ENCODE results near the gene CALML3. TPM values are rescaled to one million over a fixed set of nuclear protein-coding genes. Genes with fewer than 3 reads are reported as not detected.

The CALML3 gene
- total and polyA plus RNA-seq, 10 donors: 0.10 TPM; not detected in 9

DNA sequence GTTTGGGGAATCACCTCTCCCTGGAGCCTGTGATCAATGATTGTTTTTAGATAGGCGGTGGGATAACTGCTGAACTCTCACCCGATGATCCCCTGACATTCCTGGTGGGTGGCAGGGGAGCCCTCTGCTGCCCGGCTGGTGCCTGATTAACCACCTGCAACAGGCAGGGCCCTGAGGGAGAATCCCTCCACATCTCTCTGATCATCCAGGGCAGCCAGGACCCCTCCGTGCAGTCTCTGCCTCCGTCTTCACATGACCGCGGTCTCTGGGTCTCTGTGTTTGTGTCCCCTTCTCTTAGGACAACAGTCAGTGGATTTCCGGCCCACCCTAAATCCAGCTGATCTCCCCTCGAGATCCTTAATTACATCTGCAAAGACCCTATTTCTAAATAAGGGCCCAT, 42.7 kb upstream of the CALML3 start:
- intact Hi-C loops (cut with DNase I; ENCODE audit: low total_unique reads): no loop called here
- WGBS, 5 donors: 89 to 98% (median 93%) methylated on average over 9 of the region's 9 CpGs
- TF ChIP-seq POLR2AphosphoS5 (IDR thresholded peaks at IDR 0.05): no peak
- no peak for TF ChIP-seq POLR2A (IDR thresholded peaks at IDR 0.05)
- TF ChIP-seq, protein P1, sequence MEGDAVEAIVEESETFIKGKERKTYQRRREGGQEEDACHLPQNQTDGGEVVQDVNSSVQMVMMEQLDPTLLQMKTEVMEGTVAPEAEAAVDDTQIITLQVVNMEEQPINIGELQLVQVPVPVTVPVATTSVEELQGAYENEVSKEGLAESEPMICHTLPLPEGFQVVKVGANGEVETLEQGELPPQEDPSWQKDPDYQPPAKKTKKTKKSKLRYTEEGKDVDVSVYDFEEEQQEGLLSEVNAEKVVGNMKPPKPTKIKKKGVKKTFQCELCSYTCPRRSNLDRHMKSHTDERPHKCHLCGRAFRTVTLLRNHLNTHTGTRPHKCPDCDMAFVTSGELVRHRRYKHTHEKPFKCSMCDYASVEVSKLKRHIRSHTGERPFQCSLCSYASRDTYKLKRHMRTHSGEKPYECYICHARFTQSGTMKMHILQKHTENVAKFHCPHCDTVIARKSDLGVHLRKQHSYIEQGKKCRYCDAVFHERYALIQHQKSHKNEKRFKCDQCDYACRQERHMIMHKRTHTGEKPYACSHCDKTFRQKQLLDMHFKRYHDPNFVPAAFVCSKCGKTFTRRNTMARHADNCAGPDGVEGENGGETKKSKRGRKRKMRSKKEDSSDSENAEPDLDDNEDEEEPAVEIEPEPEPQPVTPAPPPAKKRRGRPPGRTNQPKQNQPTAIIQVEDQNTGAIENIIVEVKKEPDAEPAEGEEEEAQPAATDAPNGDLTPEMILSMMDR (IDR thresholded peaks at IDR 0.05 in 8 of 11, conservative IDR thresholded peaks at IDR 0.05 in 3 of 11): no peak

DNA sequence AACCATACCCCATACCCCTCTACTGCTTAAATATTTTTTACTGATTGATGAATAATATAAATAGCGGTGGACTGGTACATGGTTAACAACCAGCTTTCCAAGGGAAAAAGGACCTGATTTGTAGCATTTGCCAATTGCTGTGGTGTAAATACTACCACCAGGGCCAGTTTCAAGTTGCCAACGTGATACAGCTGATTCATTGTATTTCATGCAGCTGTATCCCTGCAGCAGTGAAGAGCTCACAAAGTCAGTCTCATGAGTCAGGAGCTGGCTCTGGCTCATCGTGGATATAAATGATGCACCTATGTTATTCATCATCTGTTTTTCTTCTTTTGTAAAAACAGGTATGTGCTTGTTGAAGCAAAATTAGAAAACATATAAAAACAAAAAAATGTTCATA, 40.6 kb upstream of the CALML3 start:
- Histone ChIP-seq H3K27me3 (replicated peaks in 1 of 7) (peaks cover 0 to 7% (median 0%) of the 10 kb centered on the region in 7 donors), H3K4me3 (no peak overlapping the region), H3K9me3 (no peaks in the 10 kb centered on the region), H3K27ac (no peak overlapping the region), H3K4me1 (peaks cover 0 to 11% (median 0%) of the 10 kb centered on the region in 6 donors), H3K36me3 (no peaks in the 10 kb centered on the region)
- TF ChIP-seq, protein P1 (IDR thresholded peaks at IDR 0.05 in 8 of 11, conservative IDR thresholded peaks at IDR 0.05 in 3 of 11): no peak
- intact Hi-C loops (cut with DNase I; ENCODE audit: low total_unique reads): no loop called here
- WGBS, 5 donors: 65 to 91% (median 81%) methylated on average over 3 of the region's 3 CpGs
- no peak for DNase-seq

More for the DNA sequence above, 42.7 kb upstream of the CALML3 start:
- Histone ChIP-seq H3K9me3 (no peaks in the 10 kb centered on the region), H3K27ac (no peak overlapping the region), H3K4me3 (no peak overlapping the region), H3K4me1 (peaks cover 0 to 11% (median 0%) of the 10 kb centered on the region in 6 donors), H3K36me3 (no peaks in the 10 kb centered on the region), H3K27me3 (replicated peaks in 1 of 7) (peaks cover 0 to 7% (median 0%) of the 10 kb centered on the region in 7 donors)
- DNase-seq: no peak

DNA sequence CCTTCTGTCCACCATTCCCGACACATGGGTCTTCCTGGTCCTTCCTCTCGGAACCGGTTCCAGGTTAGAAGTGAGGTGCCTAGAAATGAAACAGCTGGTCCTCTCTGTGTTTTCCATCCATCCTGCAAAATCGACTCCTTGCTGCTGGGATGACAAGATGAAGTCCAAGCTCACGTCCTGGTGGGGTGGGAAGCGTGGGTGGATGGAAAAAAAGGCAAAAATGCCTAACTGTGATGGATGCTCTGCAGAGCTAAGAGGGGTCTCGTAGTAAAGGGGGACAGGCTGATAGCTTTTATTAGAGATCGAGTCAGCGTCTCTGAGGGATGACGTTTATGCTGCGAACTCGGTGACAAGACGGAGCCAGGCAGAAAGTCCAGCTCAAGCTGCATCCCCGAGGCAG, 39.5 kb upstream of the CALML3 start:
- peaks cover 0 to 7% (median 0%) of the 10 kb centered on the region in 7 donors for H3K27me3 ChIP-seq (replicated peaks in 1 of 7)
- WGBS, 5 donors: 82 to 90% (median 85%) methylated on average over 14 of the region's 14 CpGs
- H3K4me3 ChIP-seq: no peak overlapping the region
- TF ChIP-seq POLR2A (IDR thresholded peaks at IDR 0.05): no peak
- TF ChIP-seq POLR2AphosphoS5 (IDR thresholded peaks at IDR 0.05): no peak
- TF ChIP-seq, protein P1 (IDR thresholded peaks at IDR 0.05 in 8 of 11, conservative IDR thresholded peaks at IDR 0.05 in 3 of 11): no peak
- H3K4me1 ChIP-seq: peaks cover 0 to 11% (median 0%) of the 10 kb centered on the region in 6 donors
- no peak overlapping the region for H3K27ac ChIP-seq
- no peaks in the 10 kb centered on the region for H3K36me3 ChIP-seq
- DNase-seq: peak; percentile 8
- H3K9me3 ChIP-seq: no peaks in the 10 kb centered on the region
- intact Hi-C loops (cut with DNase I; ENCODE audit: low total_unique reads): no loop called here

DNA sequence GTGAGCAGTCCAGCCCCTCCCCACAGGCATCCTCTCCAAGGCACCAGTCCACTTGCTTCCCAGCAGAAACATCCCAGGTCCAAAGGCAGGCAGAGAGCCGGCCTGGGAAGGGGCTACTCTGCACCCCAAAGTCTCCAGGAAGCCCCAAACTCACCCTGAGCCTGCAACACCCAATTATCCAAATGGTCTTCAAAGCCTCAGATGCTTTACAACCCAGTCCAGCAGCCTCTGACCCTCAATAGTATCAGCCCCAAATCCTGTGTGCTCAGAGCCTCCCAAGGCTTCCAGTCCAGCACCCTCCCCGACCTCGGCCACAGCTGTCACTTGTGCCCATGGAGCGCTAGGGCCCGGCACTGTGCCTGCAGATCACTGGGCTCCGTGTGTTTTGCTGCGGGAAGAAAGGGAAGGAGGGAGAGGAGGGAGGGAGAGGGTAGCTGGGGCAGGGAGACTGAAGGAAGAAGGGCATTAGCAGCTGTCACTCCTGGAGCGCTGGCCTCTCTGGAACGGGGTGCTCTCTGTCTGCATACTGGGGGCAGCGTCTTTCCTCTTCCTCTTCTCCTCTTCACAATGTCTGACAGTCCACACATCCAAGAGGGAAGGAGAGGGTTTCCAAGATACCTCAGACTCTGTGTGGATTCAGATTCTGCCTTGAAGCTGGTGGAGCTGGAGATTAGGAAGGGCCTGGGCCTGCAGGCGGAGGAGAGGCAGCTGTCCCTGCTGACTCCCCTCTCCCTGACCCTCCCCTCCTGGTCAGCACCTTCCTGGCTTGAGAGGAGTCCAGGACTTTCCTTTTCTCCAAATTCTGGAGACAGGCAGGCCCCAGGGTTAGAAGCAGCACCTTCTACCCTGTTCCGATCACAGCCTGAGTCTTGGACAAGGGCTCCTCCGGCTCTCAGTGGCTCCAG, 38.6 kb upstream of the CALML3 start:
- Histone ChIP-seq H3K4me1 (peaks cover 0 to 11% (median 0%) of the 10 kb centered on the region in 6 donors), H3K27me3 (replicated peaks in 1 of 7) (peaks cover 0 to 7% (median 0%) of the 10 kb centered on the region in 7 donors), H3K9me3 (no peaks in the 10 kb centered on the region), H3K27ac (no peak overlapping the region), H3K4me3 (no peak overlapping the region), H3K36me3 (no peaks in the 10 kb centered on the region)
- WGBS, 5 donors: 70 to 83% (median 73%) methylated on average over 10 to 13 of the region's 13 CpGs
- peak; percentile 66 for DNase-seq
- TF ChIP-seq, protein P1 (IDR thresholded peaks at IDR 0.05 in 8 of 11, conservative IDR thresholded peaks at IDR 0.05 in 3 of 11): no peak
- TF ChIP-seq POLR2A (IDR thresholded peaks at IDR 0.05) (no peak), POLR2AphosphoS5 (IDR thresholded peaks at IDR 0.05) (no peak)
- intact Hi-C loops (cut with DNase I; ENCODE audit: low total_unique reads): no loop called here

Measured in spleen (tissue), 11 donors.